AG09309 (cell line): ENCODE data around the gene PLP1.

Source experiments
- DNase-seq: peaks from one replicate; pipeline ENCODE4 v3.0.0-alpha.2; 2010; ENCODE audit warnings: low read depth
- H3K4me3 ChIP-seq: 2 replicates; pipeline ENCODE4 v1.5.1; 2011; ENCODE audit warnings: mild to moderate bottlenecking, low read depth, low read length, moderate library complexity; ENCODE audit not compliant: control insufficient read depth
- TF ChIP-seq, protein P1 (sequence below): IDR thresholded peaks from 2 replicates; pipeline ENCODE4 v1.5.1; 2011; ENCODE audit warnings: mild to moderate bottlenecking, low read depth, low read length, inconsistent platforms; ENCODE audit not compliant: insufficient read depth, control insufficient read depth; ENCODE audit errors: missing control alignments

PLP1 gene

DNA sequence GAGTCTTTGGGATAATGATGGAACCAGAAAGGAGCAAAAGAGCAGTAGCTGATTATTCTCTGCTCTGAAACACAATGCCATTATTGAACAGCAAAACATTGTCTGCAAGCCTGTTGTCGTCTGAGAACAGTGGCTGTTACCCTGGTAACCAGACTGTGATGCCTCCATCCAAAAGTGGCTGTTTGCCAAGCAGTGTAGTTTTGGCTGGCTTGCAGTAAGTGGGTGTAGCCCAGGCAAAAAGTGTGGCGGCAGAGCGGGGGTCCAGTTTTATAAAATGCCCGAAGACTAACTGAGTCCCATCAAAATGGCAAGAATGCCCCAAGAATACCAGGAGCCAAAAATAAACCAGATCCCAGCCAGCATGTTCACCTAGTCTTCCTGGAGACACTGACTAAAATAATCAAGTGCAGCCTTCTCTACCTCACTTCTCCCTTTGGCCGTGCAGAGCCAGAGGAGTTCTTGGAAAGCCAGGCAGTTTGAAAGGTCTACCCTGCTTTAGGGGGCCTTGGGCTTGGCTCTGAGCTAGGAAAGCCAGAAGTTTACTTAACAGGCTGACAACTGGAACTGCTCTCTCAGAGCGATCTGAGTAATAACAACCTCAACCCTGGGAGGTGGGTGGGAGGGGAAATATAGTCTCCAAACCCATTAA lies 2.6 kb downstream of the PLP1 start:
- H3K4me3 ChIP-seq: no peak overlapping the region
- no peak for DNase-seq
- TF ChIP-seq, protein P1, sequence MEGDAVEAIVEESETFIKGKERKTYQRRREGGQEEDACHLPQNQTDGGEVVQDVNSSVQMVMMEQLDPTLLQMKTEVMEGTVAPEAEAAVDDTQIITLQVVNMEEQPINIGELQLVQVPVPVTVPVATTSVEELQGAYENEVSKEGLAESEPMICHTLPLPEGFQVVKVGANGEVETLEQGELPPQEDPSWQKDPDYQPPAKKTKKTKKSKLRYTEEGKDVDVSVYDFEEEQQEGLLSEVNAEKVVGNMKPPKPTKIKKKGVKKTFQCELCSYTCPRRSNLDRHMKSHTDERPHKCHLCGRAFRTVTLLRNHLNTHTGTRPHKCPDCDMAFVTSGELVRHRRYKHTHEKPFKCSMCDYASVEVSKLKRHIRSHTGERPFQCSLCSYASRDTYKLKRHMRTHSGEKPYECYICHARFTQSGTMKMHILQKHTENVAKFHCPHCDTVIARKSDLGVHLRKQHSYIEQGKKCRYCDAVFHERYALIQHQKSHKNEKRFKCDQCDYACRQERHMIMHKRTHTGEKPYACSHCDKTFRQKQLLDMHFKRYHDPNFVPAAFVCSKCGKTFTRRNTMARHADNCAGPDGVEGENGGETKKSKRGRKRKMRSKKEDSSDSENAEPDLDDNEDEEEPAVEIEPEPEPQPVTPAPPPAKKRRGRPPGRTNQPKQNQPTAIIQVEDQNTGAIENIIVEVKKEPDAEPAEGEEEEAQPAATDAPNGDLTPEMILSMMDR: no peak

DNA sequence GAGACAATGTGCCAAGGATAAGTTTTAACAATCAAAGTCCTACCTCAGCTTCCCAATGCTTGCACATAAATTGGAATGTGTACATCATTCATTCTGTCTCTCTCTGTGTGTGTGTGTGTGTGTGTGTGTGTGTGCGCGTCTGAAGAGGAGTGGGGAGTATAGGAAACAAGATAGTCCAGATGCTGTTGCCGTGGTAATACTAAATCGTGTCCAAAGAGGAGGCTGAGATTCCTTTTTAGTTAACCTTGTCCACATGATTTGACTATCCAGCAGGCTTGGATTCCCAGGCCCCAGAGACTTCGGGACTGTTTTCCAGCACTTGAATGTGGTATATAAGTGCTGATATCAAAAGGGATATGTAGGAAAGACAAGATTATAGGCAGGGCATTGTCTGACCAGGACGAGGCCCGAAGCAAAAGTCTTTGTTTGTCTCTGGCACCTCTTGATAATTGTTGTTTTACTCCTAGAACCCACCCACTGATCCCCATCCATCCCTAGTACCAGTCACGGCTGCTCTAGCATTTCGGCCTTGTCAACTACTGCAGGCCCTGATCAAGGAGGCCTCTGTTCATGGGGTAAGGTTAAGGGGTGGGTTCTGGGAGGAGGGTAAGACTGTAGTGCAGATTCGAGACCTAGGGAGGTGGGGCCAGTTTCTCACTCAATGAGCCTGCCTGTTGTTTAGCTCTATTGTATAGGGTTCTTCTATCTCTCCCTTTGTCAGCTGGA lies 3.9 kb downstream of the PLP1 start:
- DNase-seq: no peak
- TF ChIP-seq, protein P1: no peak
- H3K4me3 ChIP-seq: no peak overlapping the region

DNA sequence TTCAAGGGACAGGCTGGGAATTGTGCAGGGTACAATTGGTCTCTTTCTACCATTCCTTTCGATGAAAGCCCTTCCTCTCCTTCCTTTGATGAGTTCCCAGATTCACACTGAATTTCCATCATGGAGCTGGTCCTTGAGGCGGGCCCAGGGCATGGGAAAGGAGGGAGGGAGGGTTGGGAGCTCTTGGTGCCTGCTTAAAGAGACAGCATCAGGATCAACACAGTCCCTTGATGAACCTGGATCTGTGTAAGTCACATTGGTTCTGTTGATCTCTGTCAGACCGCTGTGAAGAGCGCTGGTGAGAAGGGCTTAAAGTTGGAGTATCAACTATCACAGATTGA lies 4.4 kb downstream of the PLP1 start:
- TF ChIP-seq, protein P1: no peak
- no peak overlapping the region for H3K4me3 ChIP-seq
- DNase-seq: no peak

DNA sequence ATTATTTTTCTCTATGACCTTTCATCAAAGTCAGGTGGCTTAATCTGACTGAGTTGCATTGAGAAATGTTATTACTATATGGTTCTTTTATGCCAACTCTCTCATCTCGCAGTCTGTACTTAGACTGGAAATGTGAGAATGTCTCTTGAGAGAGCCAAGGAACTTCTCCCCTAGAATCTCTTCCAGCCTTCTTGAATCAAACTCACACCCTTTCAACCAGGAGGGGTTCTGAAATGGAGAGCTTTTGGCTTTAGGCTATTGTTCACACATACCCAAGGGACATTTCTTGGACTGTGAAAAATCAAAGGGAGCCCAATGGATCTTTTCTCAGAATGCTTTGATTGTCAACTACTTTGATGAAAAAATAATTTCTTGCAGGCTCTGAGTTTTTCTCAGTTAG lies 5.1 kb downstream of the PLP1 start:
- no peak overlapping the region for H3K4me3 ChIP-seq
- DNase-seq: no peak
- TF ChIP-seq, protein P1: no peak

DNA sequence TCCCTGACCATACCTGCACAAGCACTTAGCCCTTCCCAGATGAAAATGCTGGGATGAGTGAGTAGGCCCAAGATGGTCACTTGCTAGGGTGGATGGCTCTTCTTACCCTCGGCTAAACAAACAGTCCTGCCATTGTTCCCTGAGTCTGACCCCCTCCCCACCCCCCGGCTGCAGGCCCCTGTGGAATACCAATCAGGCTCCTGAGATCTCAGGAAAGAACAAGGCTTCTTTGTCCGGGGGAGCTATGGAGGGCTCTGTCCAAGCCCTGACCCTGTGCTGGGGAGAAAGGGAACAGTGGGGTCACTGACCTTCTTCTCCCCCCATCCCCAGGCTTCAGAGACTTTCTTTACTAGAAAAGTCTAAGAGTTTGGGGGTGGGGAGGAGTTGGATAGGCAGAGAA lies 6.0 kb downstream of the PLP1 start:
- H3K4me3 ChIP-seq: no peak overlapping the region
- no peak for DNase-seq
- TF ChIP-seq, protein P1: no peak

DNA sequence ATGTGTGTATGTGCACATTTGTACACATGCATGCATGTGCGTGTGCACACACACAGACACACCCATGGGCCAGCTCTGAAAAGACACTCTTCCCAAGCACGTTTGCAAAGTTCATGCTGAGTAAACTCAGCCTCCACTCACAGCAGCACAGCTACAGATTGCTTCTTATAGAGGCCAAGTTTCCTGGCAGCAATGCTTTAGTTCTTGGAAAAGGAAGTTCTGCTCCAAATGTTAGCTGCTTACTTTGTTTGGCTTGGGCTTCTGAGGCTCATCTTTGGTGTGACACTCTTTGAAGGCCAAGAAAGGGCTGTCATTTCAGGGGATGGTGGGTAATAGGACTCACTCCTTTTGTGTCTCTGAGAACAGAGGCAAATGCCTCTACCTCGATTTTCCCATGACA lies 6.6 kb downstream of the PLP1 start:
- DNase-seq: no peak
- no peak overlapping the region for H3K4me3 ChIP-seq
- TF ChIP-seq, protein P1: no peak
